Caco-2 (cell line): ENCODE measurements around the gene ZNF222. TPM values are rescaled to one million over a fixed set of nuclear protein-coding genes. Genes with fewer than 3 reads are reported as not detected.

ENCODE experiments used
- BruUV-seq: library from RNA; stranded (reverse); fragments of 400-500 nt; replicated peaks from 2 replicates; lab custom pipeline; 2021; lab: Mats Ljungman, UMichigan
- CTCF ChIA-PET: fragments of 300-600 bp; sonication (Branson Sonifier 250); formaldehyde crosslinking; loops from one replicate; lab custom pipeline; 2022; ENCODE audit warnings: antibody characterized with exemption; lab: Charles Lee
- POLR2A ChIA-PET: fragments of 300-600 bp; sonication (Branson Sonifier 250); formaldehyde crosslinking; loops from one replicate; lab custom pipeline; 2022; ENCODE audit warnings: antibody characterized with exemption; lab: Charles Lee
- DNase-seq, 2 experiments: peaks; one replicate each; pipeline versions ENCODE4 v3.0.0 to v3.0.0-alpha.2; 2020 to 2022
- H3K27me3 ChIP-seq: replicated peaks from 2 replicates; pipeline ENCODE4 v1.6.0; 2011; ENCODE audit warnings: low read length; ENCODE audit not compliant: control insufficient read depth, insufficient read depth
- H3K36me3 ChIP-seq: 2 replicates; pipeline ENCODE4 v1.5.1; 2011; ENCODE audit warnings: low read length; ENCODE audit not compliant: control insufficient read depth, insufficient read depth
- H3K4me1 ChIP-seq: fragments of 250-450 bp; sonication (Bioruptor Pico); 2 replicates; pipeline ENCODE4 v1.5.1; 2020; ENCODE audit warnings: mild to moderate bottlenecking
- H3K4me3 ChIP-seq: 2 replicates; pipeline ENCODE4 v1.5.1; 2011; ENCODE audit warnings: low read depth, mild to moderate bottlenecking, control low read depth, low read length
- H3K9me3 ChIP-seq: fragments of 250-450 bp; sonication (Bioruptor Pico); 2 replicates; pipeline ENCODE4 v1.5.1; 2020; ENCODE audit warnings: mild to moderate bottlenecking, moderate library complexity
- H3K27ac Mint-ChIP-seq: one replicate; pipeline ENCODE4 v1.8.0; 2022; ENCODE audit warnings: mixed read lengths; ENCODE audit not compliant: unreplicated experiment
- H3K27me3 Mint-ChIP-seq: one replicate; pipeline ENCODE4 v1.8.0; 2022; ENCODE audit warnings: mixed read lengths; ENCODE audit not compliant: insufficient read depth, unreplicated experiment
- H3K36me3 Mint-ChIP-seq: one replicate; pipeline ENCODE4 v1.8.0; 2022; ENCODE audit warnings: mild to moderate bottlenecking, mixed read lengths; ENCODE audit not compliant: insufficient read depth, unreplicated experiment
- H3K4me1 Mint-ChIP-seq: one replicate; pipeline ENCODE4 v1.8.0; 2022; ENCODE audit warnings: low read depth, mixed read lengths; ENCODE audit not compliant: unreplicated experiment
- H3K4me3 Mint-ChIP-seq: one replicate; pipeline ENCODE4 v1.8.0; 2022; ENCODE audit warnings: mild to moderate bottlenecking, moderate library complexity, mixed read lengths; ENCODE audit not compliant: unreplicated experiment
- H3K9me3 Mint-ChIP-seq: one replicate; pipeline ENCODE4 v1.8.0; 2022; ENCODE audit warnings: mixed read lengths; ENCODE audit not compliant: unreplicated experiment
- CTCF ChIP-seq, 2 experiments: fragments of 200-600 bp in 1 of 2; IDR thresholded peaks; 1 replicate in 1 of 2; 2 replicates in 1 of 2; pipeline versions ENCODE4 v1.5.1 to v1.8.0; 2011 to 2022; ENCODE audit warnings: antibody characterized with exemption in 1 of 2, control low read depth in 1 of 2, inconsistent platforms in 1 of 2, low read depth in 1 of 2, low read length in 1 of 2, mild to moderate bottlenecking in 1 of 2, moderate library complexity in 1 of 2; ENCODE audit not compliant: insufficient read depth in 1 of 2, severe bottlenecking in 1 of 2, unreplicated experiment in 1 of 2
- intact Hi-C: fragments of 100-400 bp; cut with micrococcal nuclease; formaldehyde crosslinking; loops from one replicate; pipeline ENCODE4 v1.10.0; 2022; ENCODE audit not compliant: unreplicated experiment
- total RNA-seq: library from RNA; stranded (reverse); gene quantifications from 2 replicates; pipeline ENCODE4 v1.2.3, GENCODE V29; 2022

The ZNF222 gene
- total RNA-seq, 1 experiment from 2014 or later = 4.4 TPM

GRCh38 chr19:44002212-44002565 is 23.0 kb upstream of the ZNF222 start:
- DNase-seq = peak in 1 of 2 experiments; percentile 3
- ChIA-PET CTCF (no interaction called here), POLR2A (no interaction called here)
- no peaks in the 10 kb centered on the region for H3K36me3 ChIP-seq
- H3K27ac Mint-ChIP-seq = peak overlapping the region; percentile 91
- H3K4me1 ChIP-seq = no peaks in the 10 kb centered on the region; the same call in 1 of the 2 replicates
- H3K36me3 Mint-ChIP-seq = peaks cover 16% of the 10 kb centered on the region
- H3K27me3 Mint-ChIP-seq = no peaks in the 10 kb centered on the region
- H3K9me3 ChIP-seq = no peaks in the 10 kb centered on the region; the same call in 1 of the 2 replicates
- no peaks in the 10 kb centered on the region for H3K27me3 ChIP-seq
- H3K4me3 ChIP-seq = peak overlapping the region; percentile 50
- H3K4me3 Mint-ChIP-seq = peak overlapping the region; percentile 89
- peaks cover 18% of the 10 kb centered on the region for H3K9me3 Mint-ChIP-seq
- H3K4me1 Mint-ChIP-seq = peaks cover 15% of the 10 kb centered on the region
- intact Hi-C loops = loop anchor here (1.0 to 2.0 kb wide), 5 partner anchors 18 to 70 kb away; partner anchors contain the start of genes ZNF155, ZNF221, ZNF284 and ZNF45
- BruUV-seq = TSS peak; percentile 85
- no peak for TF ChIP-seq CTCF (IDR thresholded peaks at IDR 0.05; ENCODE audit: insufficient read depth in 1 of 2, low read depth in 1 of 2, low read length in 1 of 2, severe bottlenecking in 1 of 2, unreplicated experiment in 1 of 2)

- POLR2A ChIA-PET = interaction anchor here (0.6 kb wide), 2 partner anchors 18 to 21 kb away, joined by 3 read pairs; no protein-coding TSS in a partner anchor
Observed at GRCh38 chr19:44002566-44003460, 22.4 kb upstream of the ZNF222 start, which contains the start of gene ZNF230. ZNF230 (plus strand) TSS chr19:44002957; CDS start chr19:44007079, 4,122 bp downstream.

More at GRCh38 chr19:44002566-44003460, 22.4 kb upstream of the ZNF222 start, which contains the start of gene ZNF230:
- H3K9me3 ChIP-seq = no peaks in the 10 kb centered on the region; the same call in 1 of the 2 replicates
- H3K4me3 ChIP-seq = peak within 1 kb of the TSS; percentile 50
- Mint-ChIP-seq H3K4me3 (peak within 1 kb of the TSS; percentile 89), H3K36me3 (peaks cover 16% of the 10 kb centered on the region), H3K27me3 (no peaks in the 10 kb centered on the region), H3K27ac (peak within 1 kb of the TSS; percentile 91), H3K9me3 (peaks cover 24% of the 10 kb centered on the region), H3K4me1 (peaks cover 15% of the 10 kb centered on the region)
- DNase-seq = peak; percentile 93 to 95
- H3K4me1 ChIP-seq = no peaks in the 10 kb centered on the region; the same call in 1 of the 2 replicates
- BruUV-seq = TSS peak; percentile 79
- TF ChIP-seq CTCF (IDR thresholded peaks at IDR 0.05; ENCODE audit: insufficient read depth in 1 of 2, low read depth in 1 of 2, low read length in 1 of 2, severe bottlenecking in 1 of 2, unreplicated experiment in 1 of 2) = no peak
- H3K36me3 ChIP-seq = no peaks in the 10 kb centered on the region
- CTCF ChIA-PET = interaction anchor here (0.8 kb wide), 1 partner anchor 49 kb away, joined by 3 read pairs; the partner anchor contains the start of gene ZNF223
- intact Hi-C loops = loop anchor here (1.0 to 2.0 kb wide), 7 partner anchors 19 to 110 kb away; partner anchors contain the start of genes ZNF155, ZNF221, ZNF222 and ZNF225
- H3K27me3 ChIP-seq = no peaks in the 10 kb centered on the region
